Mesenchymal stem cell (in vitro differentiated cells and primary cell): ENCODE measurements around the gene SPATA9.

ENCODE experiments used
- DNase-seq: peaks from one replicate; pipeline ENCODE4 v3.0.0-alpha.2; 2013
- H2AFZ ChIP-seq: one replicate; pipeline ENCODE4 v1.6.1; 2013; ENCODE audit warnings: low read depth, mild to moderate bottlenecking, control low read depth, inconsistent platforms, low read length, moderate library complexity
- H2AK5ac ChIP-seq: 2 replicates; pipeline ENCODE4 v1.6.1; 2013; ENCODE audit warnings: low read length, moderate library complexity, mild to moderate bottlenecking, inconsistent platforms; ENCODE audit not compliant: severe bottlenecking
- H2BK120ac ChIP-seq: one replicate; pipeline ENCODE4 v1.6.1; 2013; ENCODE audit warnings: low read depth, mild to moderate bottlenecking, inconsistent platforms, low read length, moderate library complexity
- H2BK12ac ChIP-seq, 2 experiments: one replicate each; pipeline ENCODE4 v1.6.1; 2013; ENCODE audit warnings: inconsistent platforms in 2 of 2, low read length in 2 of 2, mild to moderate bottlenecking in 2 of 2, moderate library complexity in 2 of 2, control low read depth in 1 of 2
- H2BK15ac ChIP-seq: one replicate; pipeline ENCODE4 v1.6.1; 2013; ENCODE audit warnings: mild to moderate bottlenecking, low read depth, inconsistent platforms; ENCODE audit not compliant: poor library complexity, severe bottlenecking
- H2BK5ac ChIP-seq: 2 replicates; pipeline ENCODE4 v1.6.1; 2013; ENCODE audit warnings: low read depth, mild to moderate bottlenecking, low read length, control low read depth, inconsistent platforms; ENCODE audit not compliant: poor library complexity, severe bottlenecking
- H3K14ac ChIP-seq, 2 experiments: one replicate each; pipeline ENCODE4 v1.6.1; 2013; ENCODE audit warnings: inconsistent platforms in 2 of 2, low read length in 2 of 2, control low read depth in 1 of 2, mild to moderate bottlenecking in 1 of 2, moderate library complexity in 1 of 2
- H3K18ac ChIP-seq, 2 experiments: one replicate each; pipeline ENCODE4 v1.6.1; 2013; ENCODE audit warnings: inconsistent platforms in 2 of 2, low read length in 2 of 2, control low read depth in 1 of 2, low read depth in 1 of 2, mild to moderate bottlenecking in 1 of 2
- H3K23ac ChIP-seq, 2 experiments: one replicate each; pipeline ENCODE4 v1.6.1; 2013; ENCODE audit warnings: inconsistent platforms in 2 of 2, low read length in 2 of 2, mild to moderate bottlenecking in 2 of 2, moderate library complexity in 2 of 2, control low read depth in 1 of 2
- H3K27ac ChIP-seq: 2 replicates; pipeline ENCODE4 v1.5.1; 2013; ENCODE audit warnings: mild to moderate bottlenecking, moderate library complexity, low read length, control low read depth, inconsistent platforms; ENCODE audit not compliant: poor library complexity, severe bottlenecking
- H3K27me3 ChIP-seq, 2 experiments: 2 replicates each; pipeline versions ENCODE4 v1.6.1 to v1.7.0; 2013; ENCODE audit warnings: low read length in 2 of 2, mild to moderate bottlenecking in 2 of 2, moderate library complexity in 2 of 2, control low read depth in 1 of 2, inconsistent platforms in 1 of 2; ENCODE audit not compliant: control insufficient read depth in 1 of 2, insufficient read depth in 1 of 2
- H3K36me3 ChIP-seq, 2 experiments: 2 replicates each; pipeline versions ENCODE4 v1.6.1 to v1.7.0; 2013; ENCODE audit warnings: low read length in 2 of 2, control low read depth in 1 of 2, inconsistent platforms in 1 of 2, low read depth in 1 of 2, mild to moderate bottlenecking in 1 of 2; ENCODE audit not compliant: insufficient read depth in 2 of 2, control insufficient read depth in 1 of 2
- H3K4ac ChIP-seq, 2 experiments: one replicate each; pipeline ENCODE4 v1.6.1; 2013; ENCODE audit warnings: inconsistent platforms in 2 of 2, low read length in 2 of 2, mild to moderate bottlenecking in 2 of 2, moderate library complexity in 2 of 2, control low read depth in 1 of 2, low read depth in 1 of 2
- H3K4me1 ChIP-seq: 2 replicates; pipeline ENCODE4 v1.6.1; 2013; ENCODE audit warnings: low read depth, low read length, control low read depth; ENCODE audit not compliant: control insufficient read depth, insufficient read depth
- H3K4me2 ChIP-seq: 2 replicates; pipeline ENCODE4 v1.6.1; 2013; ENCODE audit warnings: low read length, mild to moderate bottlenecking, inconsistent platforms; ENCODE audit not compliant: poor library complexity, severe bottlenecking
- H3K4me3 ChIP-seq, 2 experiments: 2 replicates each; pipeline versions ENCODE4 v1.5.1 to v1.7.0; 2013; ENCODE audit warnings: low read length in 2 of 2, mild to moderate bottlenecking in 2 of 2, control low read depth in 1 of 2, low read depth in 1 of 2; ENCODE audit not compliant: insufficient read depth in 1 of 2
- H3K79me1 ChIP-seq: replicated peaks from 2 replicates; pipeline ENCODE4 v1.6.1; 2013; ENCODE audit warnings: mild to moderate bottlenecking, control low read depth, low read length, inconsistent platforms; ENCODE audit not compliant: poor library complexity, severe bottlenecking
- H3K9ac ChIP-seq: 2 replicates; pipeline ENCODE4 v1.7.0; 2013; ENCODE audit warnings: mild to moderate bottlenecking, low read length, moderate library complexity
- H3K9me3 ChIP-seq: 2 replicates; pipeline ENCODE4 v1.7.0; 2013; ENCODE audit warnings: mild to moderate bottlenecking, low read length; ENCODE audit not compliant: control insufficient read depth
- H4K8ac ChIP-seq: one replicate; pipeline ENCODE4 v1.6.1; 2013; ENCODE audit warnings: inconsistent platforms, mild to moderate bottlenecking, low read length, moderate library complexity
- H4K91ac ChIP-seq: one replicate; pipeline ENCODE4 v1.6.1; 2013; ENCODE audit warnings: mild to moderate bottlenecking, low read length, inconsistent platforms
- WGBS: methylation state at CpG from one replicate; pipeline ENCODE4 v1.1.7; 2013; ENCODE audit warnings: mixed read lengths; 5-methylcytosine and 5-hydroxymethylcytosine counted together

Gene SPATA9

DNA sequence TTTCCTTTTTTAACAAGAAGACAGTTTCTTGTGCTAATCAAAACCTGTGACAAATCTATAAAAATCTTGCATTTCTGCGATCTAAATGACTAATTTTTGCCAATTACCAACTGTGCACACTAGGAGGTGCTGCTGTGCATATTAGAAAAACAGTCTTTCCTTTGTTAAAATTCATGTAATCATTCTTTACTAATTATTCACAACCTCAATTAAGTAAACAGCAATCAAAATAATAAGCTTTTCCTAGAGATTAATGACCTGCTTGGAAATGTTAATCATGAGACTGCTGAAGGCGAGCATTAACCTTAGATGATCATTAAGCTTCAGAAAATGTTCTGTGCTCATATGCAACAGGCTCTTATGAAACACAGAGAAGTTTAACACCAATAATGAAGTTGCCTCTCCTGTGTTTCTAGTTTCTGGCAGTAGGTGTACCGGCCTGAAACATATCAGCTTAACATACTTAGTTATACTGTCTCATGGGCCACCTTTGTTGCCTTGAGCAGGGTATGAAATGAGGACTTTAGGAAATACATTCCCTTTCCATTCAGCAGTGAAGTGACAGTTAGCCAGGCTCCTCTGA, 18.5 kb downstream of the SPATA9 start:
- peak; percentile 56 for DNase-seq
- H3K18ac ChIP-seq: no peak overlapping the region

DNA sequence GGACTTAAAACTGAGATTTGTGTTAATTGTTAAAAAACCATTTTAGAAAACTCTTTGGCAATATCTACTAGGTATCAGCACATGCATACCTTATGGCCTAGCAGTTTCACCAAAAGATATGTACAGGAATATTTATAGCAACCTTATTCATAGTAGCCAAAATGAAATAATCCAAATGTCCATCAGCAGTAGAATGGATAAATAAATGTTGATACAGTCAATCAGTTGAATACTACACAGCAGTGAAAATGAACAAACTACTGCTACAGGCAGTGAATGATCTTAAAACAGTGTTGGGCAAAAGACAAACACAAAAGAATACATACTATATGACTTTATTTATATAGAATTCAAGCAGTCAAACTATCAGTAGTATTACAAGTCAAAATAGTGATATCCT, 19.8 kb downstream of the SPATA9 start:
- no peaks in the 10 kb centered on the region for H3K4me1 ChIP-seq
- H3K27me3 ChIP-seq: no peaks in the 10 kb centered on the region
- no peak overlapping the region for H3K23ac ChIP-seq
- H4K91ac ChIP-seq: no peak overlapping the region
- no peaks in the 10 kb centered on the region for H3K36me3 ChIP-seq
- H3K9me3 ChIP-seq: no peaks in the 10 kb centered on the region
- H3K9ac ChIP-seq: no peak overlapping the region
- no peak for DNase-seq
- no peak overlapping the region for H2BK15ac ChIP-seq
- no peak overlapping the region for H3K14ac ChIP-seq
- no peak overlapping the region for H2AK5ac ChIP-seq
- H3K4me3 ChIP-seq: no peak overlapping the region
- no peak overlapping the region for H2BK120ac ChIP-seq
- H2AFZ ChIP-seq: no peak overlapping the region
- H3K27ac ChIP-seq: no peak overlapping the region
- no peak overlapping the region for H2BK5ac ChIP-seq
- no peak overlapping the region for H3K4ac ChIP-seq
- no peak overlapping the region for H2BK12ac ChIP-seq
- no peak overlapping the region for H3K4me2 ChIP-seq
- no peaks in the 10 kb centered on the region for H3K79me1 ChIP-seq
- H4K8ac ChIP-seq: no peak overlapping the region
- H3K18ac ChIP-seq: no peak overlapping the region

More for the DNA sequence above, 18.5 kb downstream of the SPATA9 start:
- Histone ChIP-seq H3K4me3 (no peak overlapping the region), H3K27ac (no peak overlapping the region), H2BK120ac (no peak overlapping the region), H3K27me3 (no peaks in the 10 kb centered on the region), H3K4me1 (no peaks in the 10 kb centered on the region), H3K36me3 (no peaks in the 10 kb centered on the region), H4K8ac (peak overlapping the region; percentile 35), H2BK12ac (no peak overlapping the region), H3K9ac (peak overlapping the region; percentile 47), H4K91ac (no peak overlapping the region), H3K14ac (no peak overlapping the region), H3K4ac (no peak overlapping the region), H2BK15ac (no peak overlapping the region), H2BK5ac (no peak overlapping the region), H3K9me3 (no peaks in the 10 kb centered on the region), H2AK5ac (no peak overlapping the region), H3K79me1 (no peaks in the 10 kb centered on the region), H3K4me2 (no peak overlapping the region), H3K23ac (no peak overlapping the region), H2AFZ (no peak overlapping the region)
- WGBS: 4% methylated on average over 3 of the region's 3 CpGs

- Histone ChIP-seq H3K9me3 (no peaks in the 10 kb centered on the region), H2BK15ac (peak overlapping the region; percentile 63), H3K4me3 (no peak overlapping the region), H3K36me3 (no peaks in the 10 kb centered on the region), H3K4me2 (no peak overlapping the region), H3K4me1 (no peaks in the 10 kb centered on the region), H4K8ac (no peak overlapping the region), H4K91ac (no peak overlapping the region), H3K18ac (no peak overlapping the region), H3K27ac (no peak overlapping the region), H3K4ac (no peak overlapping the region), H2AFZ (no peak overlapping the region), H3K79me1 (no peaks in the 10 kb centered on the region), H3K23ac (no peak overlapping the region), H3K14ac (no peak overlapping the region), H3K27me3 (no peaks in the 10 kb centered on the region), H2BK12ac (no peak overlapping the region), H3K9ac (no peak overlapping the region), H2AK5ac (no peak overlapping the region), H2BK120ac (no peak overlapping the region), H2BK5ac (no peak overlapping the region)
- no CpG with 5 or more reads among the region's 2 CpGs for WGBS
- no peak for DNase-seq
Observed at GRCh38 chr5:95660060-95660459, 22.7 kb downstream of the SPATA9 start.

DNA sequence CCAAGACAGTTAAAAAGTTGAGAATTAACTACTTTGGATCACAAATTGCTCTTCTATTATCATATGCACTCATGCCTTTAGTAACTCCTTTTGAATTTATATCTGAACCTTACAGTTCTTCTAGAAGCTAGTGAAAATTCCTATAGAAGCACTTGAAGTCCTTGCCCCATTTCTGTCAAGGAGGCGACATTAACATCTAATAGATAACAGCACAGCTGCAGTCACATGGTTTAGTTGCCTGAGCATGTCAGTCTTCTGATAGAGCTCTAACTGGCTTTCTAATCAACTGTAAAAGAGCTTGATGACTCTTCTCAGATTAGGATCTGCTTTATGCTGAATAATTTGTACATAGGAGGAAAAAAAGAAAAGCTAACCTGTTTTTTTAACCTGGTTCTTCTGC, 27.2 kb downstream of the SPATA9 start:
- Histone ChIP-seq H4K91ac (no peak overlapping the region), H3K4me3 (no peak overlapping the region), H2BK120ac (no peak overlapping the region), H3K9me3 (no peaks in the 10 kb centered on the region), H2BK5ac (no peak overlapping the region), H2AK5ac (no peak overlapping the region), H3K14ac (no peak overlapping the region), H2BK12ac (no peak overlapping the region), H3K36me3 (peaks cover 0 to 3% of the 10 kb centered on the region in 2 experiments), H3K18ac (no peak overlapping the region), H4K8ac (no peak overlapping the region), H2BK15ac (no peak overlapping the region), H3K9ac (no peak overlapping the region), H3K79me1 (no peaks in the 10 kb centered on the region), H3K4me1 (no peaks in the 10 kb centered on the region), H3K27ac (no peak overlapping the region), H3K23ac (no peak overlapping the region), H3K4me2 (no peak overlapping the region), H3K27me3 (no peaks in the 10 kb centered on the region), H2AFZ (no peak overlapping the region), H3K4ac (no peak overlapping the region)
- WGBS: 44% methylated on average over 1 of the region's 1 CpG
- DNase-seq: no peak
